Astrocyte of the spinal cord (primary cell): ENCODE measurements around the gene PCCA.

Experiments used
- DNase-seq: peaks from one replicate; pipeline ENCODE4 v3.0.0; 2011; ENCODE audit warnings: low read depth, low spot score
- H3K4me3 ChIP-seq: 2 replicates; pipeline ENCODE4 v1.5.1; 2011; ENCODE audit warnings: low read depth, mild to moderate bottlenecking, low read length, moderate library complexity
- CTCF ChIP-seq: IDR thresholded peaks from 2 replicates; pipeline ENCODE4 v1.5.1; 2012; ENCODE audit warnings: low read depth, mild to moderate bottlenecking, low read length, inconsistent platforms
- in situ Hi-C: cut with HindIII; loops from 2 replicates; pipeline ENCODE4 v1.10.0; 2017; ENCODE audit warnings: low sequenced_read_pairs

PCCA gene

DNA sequence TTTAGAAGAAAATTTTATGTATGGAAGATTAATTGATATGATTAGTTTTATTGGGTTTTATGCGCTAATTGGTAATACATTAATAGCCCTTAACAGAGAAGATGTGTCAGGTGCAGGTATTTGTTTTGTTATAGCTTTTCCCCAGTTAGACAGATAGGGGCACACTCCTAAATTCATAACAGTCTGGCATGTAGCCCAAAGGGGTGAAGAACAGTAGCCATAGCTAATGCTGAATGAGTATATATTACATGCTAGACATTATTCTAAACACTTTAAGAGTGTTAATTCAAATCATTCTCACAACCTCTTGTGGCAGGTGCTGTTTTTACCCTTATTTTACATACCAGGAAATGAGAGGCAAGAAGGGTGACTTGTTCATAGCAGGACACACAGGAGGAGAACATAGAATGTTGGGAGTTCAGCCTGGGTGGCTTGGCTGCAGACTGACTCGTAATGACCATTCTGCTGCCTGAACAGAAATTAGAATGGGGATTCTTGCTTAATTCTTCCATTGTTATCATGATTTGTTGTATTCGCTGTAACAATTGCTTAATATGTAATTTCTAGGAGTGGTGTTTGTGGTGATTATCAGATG lies 20.1 kb downstream of the PCCA start:
- DNase-seq, result no peak
- H3K4me3 ChIP-seq, result no peak overlapping the region
- no peak for TF ChIP-seq CTCF
- in situ Hi-C loops, result no loop called here

DNA sequence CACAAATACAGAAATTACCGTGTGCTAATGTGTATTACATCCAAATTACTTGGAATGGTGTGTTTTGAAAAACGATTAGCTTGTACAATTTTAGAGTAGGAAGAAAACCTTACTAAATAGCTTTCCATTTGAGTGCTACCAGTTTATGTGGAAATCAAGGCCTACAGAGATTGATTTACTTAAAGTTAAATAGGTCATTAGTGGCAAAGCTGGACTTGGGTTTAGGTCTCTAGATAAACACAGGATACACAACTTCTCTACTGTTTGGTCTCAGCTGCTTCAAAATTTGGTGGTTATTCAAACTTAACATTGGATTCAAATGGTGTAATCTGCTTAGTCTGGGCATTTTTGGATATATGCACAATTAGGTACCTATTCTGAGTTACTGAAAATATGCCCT lies 21.4 kb downstream of the PCCA start:
- no peak for TF ChIP-seq CTCF
- in situ Hi-C loops, result no loop called here
- H3K4me3 ChIP-seq, result no peak overlapping the region
- no peak for DNase-seq

DNA sequence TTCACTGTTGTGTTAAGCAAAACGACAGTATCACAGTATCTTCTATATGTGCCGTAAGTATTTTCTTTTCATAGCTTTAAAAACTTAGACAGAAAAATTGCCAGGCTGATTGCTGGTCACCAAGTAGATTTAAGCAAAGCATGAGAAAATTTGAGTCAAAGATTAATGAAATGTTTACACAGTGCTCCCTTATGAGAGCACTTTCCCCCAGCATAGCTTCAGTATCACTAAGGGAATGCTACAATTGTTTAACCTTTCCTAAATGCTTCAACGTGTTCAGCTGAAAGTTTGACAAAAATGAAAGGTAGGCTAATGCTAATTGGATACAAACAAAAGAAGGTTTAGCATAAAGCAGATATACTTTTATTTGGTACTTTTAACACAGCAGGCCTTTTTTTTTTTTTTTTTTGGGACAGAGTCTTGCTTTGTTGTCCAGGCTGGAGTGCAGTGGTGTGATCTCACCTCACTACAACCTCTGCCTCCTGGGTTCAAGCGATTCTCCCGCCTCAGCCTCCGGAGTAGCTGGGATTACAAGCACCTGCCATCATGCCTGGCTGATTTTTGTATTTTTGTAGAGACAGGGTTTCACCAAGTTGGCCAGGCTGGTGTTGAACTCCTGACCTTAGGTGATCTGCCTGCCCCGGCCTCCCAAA lies 23.4 kb downstream of the PCCA start:
- H3K4me3 ChIP-seq, result no peak overlapping the region
- no peak for TF ChIP-seq CTCF
- in situ Hi-C loops, result no loop called here
- no peak for DNase-seq

DNA sequence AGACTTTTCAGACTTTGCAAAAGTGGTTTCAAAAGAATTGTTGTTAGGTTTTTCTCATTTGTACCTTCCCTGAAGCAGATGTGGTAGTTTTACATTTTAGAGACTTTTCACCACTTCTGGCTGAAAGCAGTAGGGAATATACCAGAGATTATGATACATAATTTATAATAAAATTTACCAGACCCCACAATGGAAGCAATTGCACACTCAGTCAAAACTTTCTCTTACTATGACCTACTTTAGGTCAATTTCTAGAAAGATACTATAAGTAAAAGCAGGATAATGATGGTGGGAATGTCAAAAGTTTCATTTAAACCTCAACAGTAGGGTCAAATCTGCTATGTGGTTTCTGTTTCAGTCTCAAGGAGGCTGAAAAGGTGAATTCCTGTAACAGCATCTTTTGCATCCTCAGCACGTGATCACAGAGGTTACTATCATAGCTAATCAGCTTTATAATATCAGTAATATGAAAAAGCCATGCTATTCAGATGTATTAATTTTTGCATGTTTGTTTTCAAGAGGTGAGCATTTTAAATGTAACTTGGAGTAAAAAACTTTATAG lies 26.9 kb downstream of the PCCA start:
- no peak for DNase-seq
- in situ Hi-C loops, result no loop called here
- TF ChIP-seq CTCF, result no peak
- H3K4me3 ChIP-seq, result no peak overlapping the region

GRCh38 chr13:100124265-100124664 lies 35.4 kb downstream of the PCCA start:
- no peak for TF ChIP-seq CTCF
- H3K4me3 ChIP-seq, result no peak overlapping the region
- DNase-seq, result no peak
- in situ Hi-C loops, result no loop called here

DNA sequence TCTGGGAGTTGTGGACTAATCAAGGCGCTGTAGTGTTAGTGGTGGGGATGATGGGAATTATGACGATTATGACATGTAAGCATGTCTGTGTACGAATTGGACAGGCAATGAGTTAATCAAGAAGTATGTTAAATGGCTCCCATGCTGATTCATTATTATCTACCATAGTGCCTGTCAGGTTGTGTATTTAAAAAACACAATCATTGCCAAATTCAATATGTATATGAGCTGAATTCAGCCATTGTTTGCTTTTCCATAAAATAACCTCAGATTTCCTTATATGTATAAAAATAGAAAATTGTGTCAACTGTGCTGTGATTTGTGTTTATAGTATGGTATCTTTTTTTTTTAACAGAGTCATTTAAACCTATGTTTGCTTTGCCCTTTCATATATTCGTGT lies 37.1 kb downstream of the PCCA start:
- no peak for TF ChIP-seq CTCF
- DNase-seq, result no peak
- in situ Hi-C loops, result no loop called here
- no peak overlapping the region for H3K4me3 ChIP-seq
